ENCODE data around the gene SRSF6.
"Not testable (repeated sequence)": the region's sequence is repeated elsewhere in the genome, so short reads cannot be mapped to it uniquely, and the experiment has no call there.

Gene SRSF6

GRCh38 chr20:43492101-43492500 is 34.4 kb downstream of the SRSF6 start:
- no peak for TF ChIP-seq CTCF (conservative IDR thresholded peaks at IDR 0.05; ENCODE audit: low read length)
- H3K4me3 ChIP-seq (ENCODE audit: low read length) = no peak overlapping the region
- DNase-seq (ENCODE audit: low read depth) = no peak

- TF ChIP-seq CTCF (conservative IDR thresholded peaks at IDR 0.05; ENCODE audit: low read length) = no peak
- DNase-seq (ENCODE audit: low read depth) = no peak
- no peak overlapping the region for H3K4me3 ChIP-seq (ENCODE audit: low read length)
These were observed 37.7 kb downstream of the SRSF6 start for GRCh38 chr20:43495388-43495787.

GRCh38 chr20:43502021-43502420 is 44.3 kb downstream of the SRSF6 start:
- not testable (repeated sequence) for H3K4me3 ChIP-seq (ENCODE audit: low read length); DNase-seq (ENCODE audit: low read depth)

GRCh38 chr20:43506238-43506637 is 48.5 kb downstream of the SRSF6 start:
- TF ChIP-seq CTCF (conservative IDR thresholded peaks at IDR 0.05; ENCODE audit: low read length) = no peak
- no peak for DNase-seq (ENCODE audit: low read depth)
- no peak overlapping the region for H3K4me3 ChIP-seq (ENCODE audit: low read length)

- peak within 1 kb of the TSS; percentile 58 for H3K4me3 ChIP-seq (ENCODE audit: low read length)
- DNase-seq (ENCODE audit: low read depth) = peak; percentile 25
- no peak for TF ChIP-seq CTCF (conservative IDR thresholded peaks at IDR 0.05; ENCODE audit: low read length)
These were observed 49.7 kb downstream of the SRSF6 start, which contains the start of gene L3MBTL1 for GRCh38 chr20:43507150-43508080. Gene L3MBTL1 (plus strand): TSS chr20:43507697. CDS start chr20:43513504, 5,807 bp downstream.

GRCh38 chr20:43508106-43508505 is 50.4 kb downstream of the SRSF6 start:
- DNase-seq (ENCODE audit: low read depth) = no peak
- peak overlapping the region; percentile 58 for H3K4me3 ChIP-seq (ENCODE audit: low read length)
- no peak for TF ChIP-seq CTCF (conservative IDR thresholded peaks at IDR 0.05; ENCODE audit: low read length)

GRCh38 chr20:43508604-43509040 is 50.9 kb downstream of the SRSF6 start:
- DNase-seq (ENCODE audit: low read depth) = no peak
- TF ChIP-seq CTCF (conservative IDR thresholded peaks at IDR 0.05; ENCODE audit: low read length) = no peak
- no peak overlapping the region for H3K4me3 ChIP-seq (ENCODE audit: low read length)

All from AG10803 (cell line).